ENCODE measurements around the gene BDH2.

DNA sequence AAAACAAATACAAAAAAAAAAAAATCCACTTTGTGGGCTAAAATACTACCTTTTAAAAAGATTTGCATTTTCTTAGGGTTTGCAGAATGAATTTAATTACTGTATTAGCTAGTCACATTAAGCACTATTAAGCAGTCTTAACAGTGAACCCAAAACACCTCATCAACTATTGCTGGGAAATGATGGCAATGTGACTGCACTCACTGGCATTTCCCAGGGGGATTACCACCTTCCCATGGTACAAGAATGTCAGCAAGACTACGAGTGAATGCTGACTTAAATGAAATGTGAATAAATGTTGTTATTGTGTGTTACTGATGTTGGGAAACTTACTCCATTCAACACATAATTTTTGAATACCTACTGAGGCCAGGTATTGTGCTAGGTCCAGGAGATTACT, 13.1 kb downstream of the BDH2 start:
- TF ChIP-seq, protein P1, sequence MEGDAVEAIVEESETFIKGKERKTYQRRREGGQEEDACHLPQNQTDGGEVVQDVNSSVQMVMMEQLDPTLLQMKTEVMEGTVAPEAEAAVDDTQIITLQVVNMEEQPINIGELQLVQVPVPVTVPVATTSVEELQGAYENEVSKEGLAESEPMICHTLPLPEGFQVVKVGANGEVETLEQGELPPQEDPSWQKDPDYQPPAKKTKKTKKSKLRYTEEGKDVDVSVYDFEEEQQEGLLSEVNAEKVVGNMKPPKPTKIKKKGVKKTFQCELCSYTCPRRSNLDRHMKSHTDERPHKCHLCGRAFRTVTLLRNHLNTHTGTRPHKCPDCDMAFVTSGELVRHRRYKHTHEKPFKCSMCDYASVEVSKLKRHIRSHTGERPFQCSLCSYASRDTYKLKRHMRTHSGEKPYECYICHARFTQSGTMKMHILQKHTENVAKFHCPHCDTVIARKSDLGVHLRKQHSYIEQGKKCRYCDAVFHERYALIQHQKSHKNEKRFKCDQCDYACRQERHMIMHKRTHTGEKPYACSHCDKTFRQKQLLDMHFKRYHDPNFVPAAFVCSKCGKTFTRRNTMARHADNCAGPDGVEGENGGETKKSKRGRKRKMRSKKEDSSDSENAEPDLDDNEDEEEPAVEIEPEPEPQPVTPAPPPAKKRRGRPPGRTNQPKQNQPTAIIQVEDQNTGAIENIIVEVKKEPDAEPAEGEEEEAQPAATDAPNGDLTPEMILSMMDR (IDR thresholded peaks at IDR 0.05) = no peak
- no peak for TF ChIP-seq POLR2A (IDR thresholded peaks at IDR 0.05)
